H54 (cell line): ENCODE results near the gene ST3GAL5.

Experiments used
- DNase-seq: peaks from one replicate; pipeline ENCODE4 v3.0.0; 2011; ENCODE audit warnings: low spot score, mixed read lengths; ENCODE audit not compliant: insufficient read length
- FAIRE-seq: peaks from 3 replicates; lab custom pipeline; 2011; peaks lifted over from hg19 to GRCh38; lab: Jason Lieb, UNC
- POLR2A ChIP-seq: IDR thresholded peaks from 2 replicates; pipeline ENCODE4 v1.6.1; 2011; ENCODE audit warnings: low read depth, mild to moderate bottlenecking, low read length

The ST3GAL5 gene

GRCh38 chr2:85797921-85798320 lies 90.9 kb downstream of the ST3GAL5 start:
- TF ChIP-seq POLR2A: no peak
- FAIRE-seq: no peak
- DNase-seq: no peak

DNA sequence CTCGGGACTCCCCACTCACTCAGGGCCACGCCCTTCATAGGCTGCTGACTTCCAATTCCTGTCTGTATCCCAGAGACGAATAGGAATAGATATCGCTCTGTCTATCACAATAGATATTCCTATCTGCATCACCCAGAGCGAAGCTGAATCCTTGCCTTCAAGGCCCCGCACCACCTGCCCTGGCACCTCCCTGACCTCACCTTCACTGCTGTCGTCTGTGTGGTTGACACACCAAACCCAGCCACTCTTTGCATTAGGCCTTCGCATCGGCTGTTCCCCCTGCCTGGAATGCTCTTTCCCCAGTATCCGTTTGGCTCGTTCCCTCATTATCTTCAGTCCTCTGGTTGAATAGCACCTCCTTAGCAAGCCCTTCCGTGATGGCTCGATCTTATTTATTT lies 91.5 kb downstream of the ST3GAL5 start:
- no peak for FAIRE-seq
- no peak for DNase-seq
- no peak for TF ChIP-seq POLR2A

GRCh38 chr2:85796341-85797262 lies 92.2 kb downstream of the ST3GAL5 start:
- TF ChIP-seq POLR2A: no peak
- FAIRE-seq (no peak), DNase-seq (no peak)

DNA sequence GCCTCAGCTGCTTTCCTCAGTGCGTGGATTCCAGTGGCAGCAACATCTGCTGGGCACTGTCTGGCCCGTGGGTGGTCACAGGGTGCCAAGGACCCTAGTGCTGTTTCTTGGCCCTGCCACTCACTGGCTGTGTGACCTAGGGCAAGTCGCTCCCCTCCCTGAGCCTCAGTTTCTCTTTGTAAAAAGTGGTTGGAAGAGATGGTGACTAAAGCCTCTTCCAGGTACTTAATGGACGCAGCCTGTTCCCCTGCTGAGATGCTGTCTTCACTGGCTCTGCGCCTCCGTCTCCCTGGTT lies 92.8 kb downstream of the ST3GAL5 start:
- FAIRE-seq (no peak), DNase-seq (no peak)
- no peak for TF ChIP-seq POLR2A

GRCh38 chr2:85795331-85796045 lies 93.3 kb downstream of the ST3GAL5 start:
- FAIRE-seq: no peak
- DNase-seq: no peak

GRCh38 chr2:85794491-85795121 lies 94.2 kb downstream of the ST3GAL5 start:
- DNase-seq: no peak

More at GRCh38 chr2:85795331-85796045, 93.3 kb downstream of the ST3GAL5 start:
- no peak for TF ChIP-seq POLR2A

DNA sequence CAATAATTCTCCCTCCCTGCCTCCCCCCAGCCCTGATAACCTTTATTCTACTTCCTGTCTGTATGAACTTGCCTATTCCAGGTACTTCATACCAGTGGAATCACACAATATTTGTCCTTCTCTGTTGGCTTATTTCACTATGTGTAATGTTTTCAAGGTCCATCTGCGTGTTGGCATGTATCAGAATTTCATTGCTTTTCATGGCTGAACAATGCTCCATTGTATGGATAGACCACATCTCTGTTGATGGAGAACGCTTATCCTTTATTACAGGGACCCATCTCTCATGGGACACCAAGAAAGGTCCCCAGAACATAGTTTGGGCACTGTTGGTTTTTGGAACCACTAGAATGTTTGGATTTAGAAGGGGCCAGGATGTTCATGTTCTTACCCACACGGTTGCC lies 94.8 kb downstream of the ST3GAL5 start:
- FAIRE-seq: no peak
- TF ChIP-seq POLR2A: no peak
- DNase-seq: no peak

More at GRCh38 chr2:85794491-85795121, 94.2 kb downstream of the ST3GAL5 start:
- TF ChIP-seq POLR2A: no peak
- FAIRE-seq: no peak

GRCh38 chr2:85793584-85793983 lies 95.2 kb downstream of the ST3GAL5 start:
- no peak for FAIRE-seq
- DNase-seq: no peak

GRCh38 chr2:85792783-85793441 lies 95.9 kb downstream of the ST3GAL5 start:
- no peak for TF ChIP-seq POLR2A
- FAIRE-seq (peak; percentile 43), DNase-seq (peak; percentile 61)

More at GRCh38 chr2:85793584-85793983, 95.2 kb downstream of the ST3GAL5 start:
- TF ChIP-seq POLR2A: no peak

DNA sequence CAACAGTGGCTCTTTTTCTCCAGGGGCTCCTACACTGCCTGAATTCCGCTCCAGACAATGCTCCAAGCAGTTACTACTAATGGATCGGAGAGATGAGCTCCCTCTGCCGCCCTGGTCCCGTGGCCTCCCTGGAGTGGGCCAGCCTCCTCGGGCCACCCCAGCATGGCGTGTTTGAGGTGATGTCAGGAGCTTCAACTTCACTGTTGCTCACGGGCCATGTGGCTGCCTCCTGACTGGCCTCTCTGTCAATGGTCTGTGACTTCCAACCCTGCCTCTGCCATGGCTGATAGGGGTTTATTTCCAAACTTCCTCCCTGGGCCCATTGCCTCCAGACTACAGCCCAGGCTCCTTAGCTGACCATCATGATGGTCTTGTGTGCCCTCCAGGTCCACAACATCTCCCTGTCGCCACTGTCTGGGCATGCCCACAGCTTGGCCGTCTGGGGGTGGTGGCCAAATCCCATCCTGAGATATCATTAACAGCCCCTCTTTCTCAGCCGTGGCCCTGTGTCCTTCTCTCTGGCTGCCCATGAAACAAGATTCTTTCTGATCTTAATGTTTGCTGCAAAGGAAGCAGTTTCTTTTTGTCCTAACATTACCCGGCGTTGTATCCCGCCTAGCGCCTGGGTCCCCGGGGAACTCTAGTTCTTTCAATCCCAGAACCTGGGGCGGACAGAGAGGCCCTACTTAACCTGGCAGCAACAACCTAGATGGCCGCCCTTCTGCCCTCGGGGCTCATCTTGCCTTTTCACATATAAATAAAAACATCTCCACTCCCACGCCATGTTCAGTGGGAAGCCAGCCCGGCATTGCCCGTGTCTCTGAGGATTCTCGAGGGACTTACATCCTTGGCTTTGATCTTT lies 96.9 kb downstream of the ST3GAL5 start:
- DNase-seq (no peak), FAIRE-seq (no peak)
- TF ChIP-seq POLR2A: no peak

- TF ChIP-seq POLR2A: no peak
- FAIRE-seq (no peak), DNase-seq (no peak)
These were observed 98.1 kb downstream of the ST3GAL5 start for GRCh38 chr2:85790499-85791188.

DNA sequence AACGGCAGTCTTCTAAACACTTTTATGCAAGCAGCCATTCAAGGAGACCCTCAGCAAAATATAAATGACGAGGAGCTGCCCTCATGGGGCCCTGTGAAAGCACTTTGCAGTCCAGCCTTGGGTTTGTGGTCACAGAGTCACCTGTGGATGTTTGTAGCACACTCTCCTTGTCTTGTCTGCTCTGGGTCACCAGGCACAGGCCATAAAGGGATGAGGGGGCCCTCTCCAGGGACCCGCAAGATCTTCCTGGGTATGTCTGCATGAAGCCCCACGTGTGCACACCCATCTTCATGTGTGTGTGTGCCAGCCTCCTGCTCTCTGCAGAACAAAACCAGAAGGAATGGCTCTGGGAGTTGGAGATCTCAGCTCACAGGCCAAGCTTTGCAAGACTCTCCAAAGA lies 98.8 kb downstream of the ST3GAL5 start:
- DNase-seq (no peak), FAIRE-seq (no peak)
- no peak for TF ChIP-seq POLR2A
